HCT116 (cell line): Measurements from ENCODE around the gene CASP7. TPM values are rescaled to one million over a fixed set of nuclear protein-coding genes. Genes with fewer than 3 reads are reported as not detected.

ENCODE experiments used
- ATAC-seq: fragments of 200-7000 bp; cut with Tn5 transposase; 2 replicates; pipeline ENCODE4 v1.9.1; 2020; ENCODE audit warnings: mild to moderate bottlenecking, moderate library complexity
- BruUV-seq: library from RNA; stranded (reverse); fragments of 400-500 nt; replicated peaks from 2 replicates; lab custom pipeline; 2021; lab: Mats Ljungman, UMichigan
- CTCF ChIA-PET: fragments of 300-600 bp; sonication (Branson Sonifier 250); formaldehyde crosslinking; loops from one replicate; lab custom pipeline; 2021; ENCODE audit warnings: antibody characterized with exemption; lab: Charles Lee
- POLR2A ChIA-PET: fragments of 300-600, 350-600 bp; sonication (Branson Sonifier 250); formaldehyde crosslinking; loops from one replicate; lab custom pipeline; 2021; ENCODE audit warnings: antibody characterized with exemption; lab: Charles Lee
- RAD21 ChIA-PET, 2 experiments: fragments of 300-600 bp; sonication (Branson Sonifier 250); formaldehyde crosslinking; loops; one replicate each; lab custom pipeline; 2023; ENCODE audit warnings: low total read pairs in 2 of 2; ENCODE audit not compliant: uncharacterized antibody in 2 of 2, unreplicated experiment in 2 of 2, low non-redundant PET in 1 of 2; lab: Charles Lee
- DNase-seq: peaks from one replicate; pipeline ENCODE4 v3.0.0-alpha.2; 2010; ENCODE audit warnings: low read depth, low spot score
- H2AFZ ChIP-seq: fragments of 200-600 bp; shearing (Covaris generic), sonication (generic); 2 replicates; pipeline ENCODE4 v1.6.1; 2017; ENCODE audit warnings: low read depth, mixed run types, mixed read lengths, antibody characterized with exemption, low read length; ENCODE audit not compliant: poor library complexity, severe bottlenecking
- H3K27ac ChIP-seq: 2 replicates; pipeline ENCODE4 v1.5.1; 2012; ENCODE audit warnings: low read depth, low read length
- H3K27me3 ChIP-seq: fragments of 200-600 bp; sonication (generic); 2 replicates; pipeline ENCODE4 v1.6.1; 2016; ENCODE audit warnings: mixed run types, low read length, mixed read lengths; ENCODE audit not compliant: insufficient read depth
- H3K36me3 ChIP-seq, 2 experiments: fragments of 200-500 bp in 1 of 2; fragments of 200-600 bp in 1 of 2; sonication (Bioruptor generic) in 1 of 2; sonication (generic) in 1 of 2; 2 replicates each; pipeline versions ENCODE4 v1.5.1 to v1.6.1; 2014 to 2016; ENCODE audit warnings: low read length in 2 of 2, inconsistent platforms in 1 of 2, mixed read lengths in 1 of 2, mixed run types in 1 of 2; ENCODE audit not compliant: insufficient read depth in 2 of 2, control insufficient read depth in 1 of 2
- H3K4me1 ChIP-seq, 2 experiments: fragments of 200-600 bp in 1 of 2; sonication (generic) in 1 of 2; 2 replicates each; pipeline versions ENCODE4 v1.5.1 to v1.6.1; 2012 to 2017; ENCODE audit warnings: low read length in 2 of 2, inconsistent platforms in 1 of 2, mild to moderate bottlenecking in 1 of 2, mixed read lengths in 1 of 2, mixed run types in 1 of 2, moderate library complexity in 1 of 2; ENCODE audit not compliant: insufficient read depth in 2 of 2, control insufficient read depth in 1 of 2
- H3K4me2 ChIP-seq: fragments of 200-600 bp; sonication (generic); 2 replicates; pipeline ENCODE4 v1.6.1; 2017; ENCODE audit warnings: mixed run types, low read length, mixed read lengths
- H3K4me3 ChIP-seq, 2 experiments: fragments of 200-600 bp in 1 of 2; sonication (generic) in 1 of 2; replicated peaks in 1 of 2; 2 replicates each; pipeline ENCODE4 v1.5.1; 2011 to 2016; ENCODE audit warnings: low read length in 2 of 2, control low read depth in 1 of 2, low read depth in 1 of 2, mild to moderate bottlenecking in 1 of 2, mixed read lengths in 1 of 2, mixed run types in 1 of 2
- H3K79me2 ChIP-seq: fragments of 200-600 bp; sonication (generic); 2 replicates; pipeline ENCODE4 v1.6.1; 2017; ENCODE audit warnings: mild to moderate bottlenecking, mixed run types, low read length, moderate library complexity, mixed read lengths; ENCODE audit not compliant: insufficient read depth
- H3K9ac ChIP-seq: fragments of 200-600 bp; sonication (generic); 2 replicates; pipeline ENCODE4 v1.6.1; 2016; ENCODE audit warnings: low read length, mixed read lengths
- H3K9me2 ChIP-seq: fragments of 200-600 bp; sonication (generic), shearing (Covaris generic); 2 replicates; pipeline ENCODE4 v1.6.1; 2017; ENCODE audit warnings: mixed run types, mild to moderate bottlenecking, moderate library complexity; ENCODE audit not compliant: insufficient read depth
- H3K9me3 ChIP-seq, 2 experiments: fragments of 200-500 bp in 1 of 2; fragments of 200-600 bp in 1 of 2; sonication (Bioruptor generic) in 1 of 2; sonication (generic) in 1 of 2; 2 replicates each; pipeline ENCODE4 v1.6.1; 2014 to 2017; ENCODE audit warnings: low read length in 2 of 2, mixed read lengths in 2 of 2, inconsistent platforms in 1 of 2, low read depth in 1 of 2, mild to moderate bottlenecking in 1 of 2, mixed run types in 1 of 2, moderate library complexity in 1 of 2; ENCODE audit not compliant: control insufficient read depth in 1 of 2, insufficient read depth in 1 of 2
- H4K20me1 ChIP-seq: fragments of 200-600 bp; sonication (generic), shearing (Covaris generic); 2 replicates; pipeline ENCODE4 v1.6.1; 2017; ENCODE audit warnings: mixed run types, mild to moderate bottlenecking, moderate library complexity; ENCODE audit not compliant: insufficient read depth
- CBX3 ChIP-seq: IDR thresholded peaks from 2 replicates; pipeline ENCODE4 v1.6.1; 2012; ENCODE audit warnings: low read depth
- EGR1 ChIP-seq: IDR thresholded peaks from 2 replicates; pipeline ENCODE4 v1.6.1; 2012; ENCODE audit warnings: low read depth
- POLR2AphosphoS5 ChIP-seq: IDR thresholded peaks from 2 replicates; pipeline ENCODE4 v1.6.1; 2011; ENCODE audit warnings: mild to moderate bottlenecking, low read depth, low read length, moderate library complexity
- RAD21 ChIP-seq: IDR thresholded peaks from 2 replicates; pipeline ENCODE4 v1.6.1; 2012; ENCODE audit warnings: low read depth, mild to moderate bottlenecking
- SIN3A ChIP-seq: IDR thresholded peaks from 2 replicates; pipeline ENCODE4 v1.6.1; 2012; ENCODE audit warnings: low read depth
- SP1 ChIP-seq: IDR thresholded peaks from 2 replicates; pipeline ENCODE4 v1.6.1; 2012; ENCODE audit warnings: low read depth
- YY1 ChIP-seq: IDR thresholded peaks from 2 replicates; pipeline ENCODE4 v1.6.1; 2011; ENCODE audit warnings: low read length, low read depth, moderate library complexity, mild to moderate bottlenecking; ENCODE audit not compliant: insufficient replicate concordance; ENCODE audit errors: extremely low read depth
- ZNF274 ChIP-seq: fragments of 200-500 bp; sonication (Bioruptor generic); IDR thresholded peaks from 2 replicates; pipeline ENCODE4 v1.6.1; 2014; ENCODE audit warnings: mild to moderate bottlenecking, low read depth, low read length, inconsistent platforms
- intact Hi-C: fragments of 100-400 bp; cut with micrococcal nuclease; formaldehyde crosslinking; loops from 2 replicates; pipeline ENCODE4 v1.10.0; 2022
- total RNA-seq: library from RNA; stranded (reverse); gene quantifications from one replicate; pipeline ENCODE4 v1.2.1, GENCODE V29; 2021; ENCODE audit not compliant: unreplicated experiment
- TF ChIP-seq, protein P1 (sequence below), 3 experiments: fragments of 200-600 bp in 1 of 3; sonication (generic) in 1 of 3; IDR thresholded peaks in 2 of 3; conservative IDR thresholded peaks in 1 of 3; 2 replicates each; pipeline ENCODE4 v1.5.1; 2012 to 2017; ENCODE audit warnings: low read depth in 2 of 3, low read length in 2 of 3, antibody characterized with exemption in 1 of 3, borderline replicate concordance in 1 of 3, control low read depth in 1 of 3, mild to moderate bottlenecking in 1 of 3, mixed read lengths in 1 of 3, mixed run types in 1 of 3, moderate library complexity in 1 of 3; ENCODE audit not compliant: insufficient read depth in 1 of 3
- TF ChIP-seq, protein P2 (sequence below): IDR thresholded peaks from 2 replicates; pipeline ENCODE4 v1.6.1; 2012

Gene CASP7
- total RNA-seq, 1 experiment from 2014 or later = 30.5 TPM

- TF ChIP-seq, protein P1, sequence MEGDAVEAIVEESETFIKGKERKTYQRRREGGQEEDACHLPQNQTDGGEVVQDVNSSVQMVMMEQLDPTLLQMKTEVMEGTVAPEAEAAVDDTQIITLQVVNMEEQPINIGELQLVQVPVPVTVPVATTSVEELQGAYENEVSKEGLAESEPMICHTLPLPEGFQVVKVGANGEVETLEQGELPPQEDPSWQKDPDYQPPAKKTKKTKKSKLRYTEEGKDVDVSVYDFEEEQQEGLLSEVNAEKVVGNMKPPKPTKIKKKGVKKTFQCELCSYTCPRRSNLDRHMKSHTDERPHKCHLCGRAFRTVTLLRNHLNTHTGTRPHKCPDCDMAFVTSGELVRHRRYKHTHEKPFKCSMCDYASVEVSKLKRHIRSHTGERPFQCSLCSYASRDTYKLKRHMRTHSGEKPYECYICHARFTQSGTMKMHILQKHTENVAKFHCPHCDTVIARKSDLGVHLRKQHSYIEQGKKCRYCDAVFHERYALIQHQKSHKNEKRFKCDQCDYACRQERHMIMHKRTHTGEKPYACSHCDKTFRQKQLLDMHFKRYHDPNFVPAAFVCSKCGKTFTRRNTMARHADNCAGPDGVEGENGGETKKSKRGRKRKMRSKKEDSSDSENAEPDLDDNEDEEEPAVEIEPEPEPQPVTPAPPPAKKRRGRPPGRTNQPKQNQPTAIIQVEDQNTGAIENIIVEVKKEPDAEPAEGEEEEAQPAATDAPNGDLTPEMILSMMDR (IDR thresholded peaks at IDR 0.05 in 2 of 3, conservative IDR thresholded peaks at IDR 0.05 in 1 of 3; ENCODE audit: borderline replicate concordance in 1 of 3, insufficient read depth in 1 of 3, low read depth in 2 of 3, low read length in 2 of 3) = no peak
- no peak for TF ChIP-seq SP1
- no peak for TF ChIP-seq YY1
- TF ChIP-seq SIN3A = no peak
- TF ChIP-seq RAD21 = no peak
- no peak for TF ChIP-seq ZNF274
- TF ChIP-seq, all 23 proteins: peak for 0
Observed at GRCh38 chr10:113646336-113647201, 33.1 kb upstream of the CASP7 start (continued).

DNA sequence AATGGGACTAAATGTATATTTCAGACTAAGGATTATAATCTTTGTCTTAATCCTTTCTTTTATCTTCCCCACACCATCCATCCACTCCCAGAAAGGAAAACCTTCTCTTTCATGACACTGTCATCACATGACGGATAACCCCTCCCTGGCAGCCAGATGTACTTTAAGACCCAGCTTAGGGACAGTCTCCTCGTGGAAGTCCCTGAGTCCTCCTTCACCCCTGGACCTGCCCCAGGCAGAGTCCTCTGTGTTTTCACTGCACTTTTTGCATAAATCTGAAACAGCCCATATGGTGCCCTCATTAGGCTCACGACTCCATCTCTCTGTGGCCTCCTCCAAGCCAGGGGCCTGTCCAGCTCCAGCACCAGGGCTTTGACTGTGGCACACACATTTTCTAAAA, 31.9 kb upstream of the CASP7 start:
- CTCF ChIA-PET = no interaction called here
- BruUV-seq = no TSS peak
- intact Hi-C loops = no loop called here

More for the DNA sequence above, 31.9 kb upstream of the CASP7 start:
- TF ChIP-seq CBX3 (no peak), ZNF274 (no peak), POLR2AphosphoS5 (no peak), EGR1 (no peak)
- TF ChIP-seq, protein P2, sequence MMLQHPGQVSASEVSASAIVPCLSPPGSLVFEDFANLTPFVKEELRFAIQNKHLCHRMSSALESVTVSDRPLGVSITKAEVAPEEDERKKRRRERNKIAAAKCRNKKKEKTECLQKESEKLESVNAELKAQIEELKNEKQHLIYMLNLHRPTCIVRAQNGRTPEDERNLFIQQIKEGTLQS = no peak
- TF ChIP-seq, protein P1 (IDR thresholded peaks at IDR 0.05 in 2 of 3, conservative IDR thresholded peaks at IDR 0.05 in 1 of 3; ENCODE audit: borderline replicate concordance in 1 of 3, insufficient read depth in 1 of 3, low read depth in 2 of 3, low read length in 2 of 3) = no peak
- Histone ChIP-seq H3K9me3 (no peaks in the 10 kb centered on the region), H3K9ac (no peak overlapping the region), H3K27me3 (no peaks in the 10 kb centered on the region), H3K79me2 (no peaks in the 10 kb centered on the region), H4K20me1 (no peaks in the 10 kb centered on the region), H3K4me2 (no peak overlapping the region), H3K9me2 (no peaks in the 10 kb centered on the region), H3K4me3 (no peak overlapping the region), H3K27ac (no peak overlapping the region), H3K36me3 (no peaks in the 10 kb centered on the region), H3K4me1 (peaks cover 3 to 12% of the 10 kb centered on the region in 2 experiments; a peak in 2 of 4 replicates), H2AFZ (no peak overlapping the region)
- ATAC-seq (no peak), DNase-seq (no peak)
- ChIA-PET POLR2A (no interaction called here), RAD21 (no interaction called here)
